ENCODE measurements around the gene MYO19.

MYO19 gene

DNA sequence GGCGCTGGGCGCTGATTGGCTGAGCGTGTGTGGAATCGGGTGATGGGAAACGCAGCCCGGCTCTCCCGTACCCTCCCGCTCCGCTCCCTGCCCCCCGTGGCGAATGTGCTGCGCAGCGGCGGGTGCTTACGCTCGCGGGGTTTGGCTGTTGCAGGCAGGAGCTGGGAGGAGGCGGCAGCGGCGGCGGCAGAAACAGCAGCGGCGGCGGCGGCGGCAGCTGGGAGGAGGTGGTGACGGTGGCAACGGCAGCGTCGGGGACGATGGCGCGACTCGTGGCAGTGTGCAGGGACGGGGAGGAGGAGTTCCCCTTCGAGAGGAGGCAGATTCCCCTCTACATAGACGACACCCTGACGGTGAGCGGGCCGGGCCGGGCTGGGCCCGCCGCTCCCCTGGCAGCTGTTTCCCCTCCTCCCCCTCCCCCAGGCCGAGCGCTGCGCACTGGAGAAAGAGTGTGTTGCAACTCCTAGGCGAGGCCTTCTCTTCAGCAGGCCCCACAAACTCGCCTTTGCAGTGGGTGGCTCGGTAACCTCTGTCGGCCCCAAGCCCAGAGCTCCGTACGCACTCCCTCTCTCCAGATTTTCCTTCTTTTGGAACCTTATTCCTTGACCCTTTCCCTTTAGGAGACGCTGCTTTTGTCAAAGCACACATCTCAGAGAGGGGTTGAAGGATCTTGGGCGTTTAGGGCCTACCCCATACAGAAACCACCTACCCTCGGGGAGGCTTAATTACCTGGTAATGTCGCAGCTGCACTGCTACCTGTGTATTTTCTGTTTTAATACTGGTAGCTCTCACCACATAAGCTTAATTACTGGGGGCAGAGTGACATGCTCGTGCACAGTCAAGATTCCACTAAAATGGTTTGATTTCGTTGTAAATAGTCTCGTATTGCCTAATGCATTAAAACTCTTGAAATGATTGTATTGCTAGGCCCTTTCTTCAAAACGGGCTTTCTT, 11.1 kb upstream of the MYO19 start (continued):
- TF ChIP-seq, protein P1, sequence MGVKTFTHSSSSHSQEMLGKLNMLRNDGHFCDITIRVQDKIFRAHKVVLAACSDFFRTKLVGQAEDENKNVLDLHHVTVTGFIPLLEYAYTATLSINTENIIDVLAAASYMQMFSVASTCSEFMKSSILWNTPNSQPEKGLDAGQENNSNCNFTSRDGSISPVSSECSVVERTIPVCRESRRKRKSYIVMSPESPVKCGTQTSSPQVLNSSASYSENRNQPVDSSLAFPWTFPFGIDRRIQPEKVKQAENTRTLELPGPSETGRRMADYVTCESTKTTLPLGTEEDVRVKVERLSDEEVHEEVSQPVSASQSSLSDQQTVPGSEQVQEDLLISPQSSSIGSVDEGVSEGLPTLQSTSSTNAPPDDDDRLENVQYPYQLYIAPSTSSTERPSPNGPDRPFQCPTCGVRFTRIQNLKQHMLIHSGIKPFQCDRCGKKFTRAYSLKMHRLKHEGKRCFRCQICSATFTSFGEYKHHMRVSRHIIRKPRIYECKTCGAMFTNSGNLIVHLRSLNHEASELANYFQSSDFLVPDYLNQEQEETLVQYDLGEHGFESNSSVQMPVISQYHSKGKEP (tag by site-specific recombination; IDR thresholded peaks at IDR 0.05): peak; percentile 87
- TF ChIP-seq ZNF658 (tag by site-specific recombination; IDR thresholded peaks at IDR 0.05): no peak
- TF ChIP-seq KLF1 (tag by site-specific recombination; IDR thresholded peaks at IDR 0.05): peak; percentile 23
- peak; percentile 43; the same call in 1 of the 2 replicates for TF ChIP-seq ZXDB (tag by site-specific recombination; IDR thresholded peaks at IDR 0.05)
- peak; percentile 51 for TF ChIP-seq ZNF76 (tag by site-specific recombination; IDR thresholded peaks at IDR 0.05; ENCODE audit: borderline replicate concordance, low read depth)
- no peak for TF ChIP-seq ZNF791 (tag by site-specific recombination; IDR thresholded peaks at IDR 0.05)
- no peak for TF ChIP-seq ZNF266 (tag by site-specific recombination; IDR thresholded peaks at IDR 0.05; ENCODE audit: low read depth)
- TF ChIP-seq ZNF792 (tag by site-specific recombination; IDR thresholded peaks at IDR 0.05): 0 out of 2 replicates have a peak, but pooled peaks have one; percentile 42
- peak; percentile 99 for TF ChIP-seq ZNF341 (tag by site-specific recombination; IDR thresholded peaks at IDR 0.05; ENCODE audit: low read depth)
- TF ChIP-seq GLIS2 (tag by site-specific recombination; IDR thresholded peaks at IDR 0.05): peak; percentile 82
- peak; percentile 75 for TF ChIP-seq ZIC2 (tag by site-specific recombination; IDR thresholded peaks at IDR 0.05)
- peak; percentile 73; the same call in 1 of the 2 replicates for TF ChIP-seq ZNF394 (tag by site-specific recombination; IDR thresholded peaks at IDR 0.05; ENCODE audit: borderline replicate concordance)
- no peak for TF ChIP-seq OVOL3 (tag by site-specific recombination; IDR thresholded peaks at IDR 0.05)
- no peak for TF ChIP-seq ZNF596 (tag by site-specific recombination; IDR thresholded peaks at IDR 0.05)
- 0 out of 2 replicates have a peak, but pooled peaks have one; percentile 7 for TF ChIP-seq ZSCAN18 (tag by site-specific recombination; IDR thresholded peaks at IDR 0.05)
- TF ChIP-seq ZNF184 (tag by site-specific recombination; IDR thresholded peaks at IDR 0.05): no peak
- TF ChIP-seq ZBTB1 (tag by site-specific recombination; IDR thresholded peaks at IDR 0.05): no peak
- TF ChIP-seq, protein P2, sequence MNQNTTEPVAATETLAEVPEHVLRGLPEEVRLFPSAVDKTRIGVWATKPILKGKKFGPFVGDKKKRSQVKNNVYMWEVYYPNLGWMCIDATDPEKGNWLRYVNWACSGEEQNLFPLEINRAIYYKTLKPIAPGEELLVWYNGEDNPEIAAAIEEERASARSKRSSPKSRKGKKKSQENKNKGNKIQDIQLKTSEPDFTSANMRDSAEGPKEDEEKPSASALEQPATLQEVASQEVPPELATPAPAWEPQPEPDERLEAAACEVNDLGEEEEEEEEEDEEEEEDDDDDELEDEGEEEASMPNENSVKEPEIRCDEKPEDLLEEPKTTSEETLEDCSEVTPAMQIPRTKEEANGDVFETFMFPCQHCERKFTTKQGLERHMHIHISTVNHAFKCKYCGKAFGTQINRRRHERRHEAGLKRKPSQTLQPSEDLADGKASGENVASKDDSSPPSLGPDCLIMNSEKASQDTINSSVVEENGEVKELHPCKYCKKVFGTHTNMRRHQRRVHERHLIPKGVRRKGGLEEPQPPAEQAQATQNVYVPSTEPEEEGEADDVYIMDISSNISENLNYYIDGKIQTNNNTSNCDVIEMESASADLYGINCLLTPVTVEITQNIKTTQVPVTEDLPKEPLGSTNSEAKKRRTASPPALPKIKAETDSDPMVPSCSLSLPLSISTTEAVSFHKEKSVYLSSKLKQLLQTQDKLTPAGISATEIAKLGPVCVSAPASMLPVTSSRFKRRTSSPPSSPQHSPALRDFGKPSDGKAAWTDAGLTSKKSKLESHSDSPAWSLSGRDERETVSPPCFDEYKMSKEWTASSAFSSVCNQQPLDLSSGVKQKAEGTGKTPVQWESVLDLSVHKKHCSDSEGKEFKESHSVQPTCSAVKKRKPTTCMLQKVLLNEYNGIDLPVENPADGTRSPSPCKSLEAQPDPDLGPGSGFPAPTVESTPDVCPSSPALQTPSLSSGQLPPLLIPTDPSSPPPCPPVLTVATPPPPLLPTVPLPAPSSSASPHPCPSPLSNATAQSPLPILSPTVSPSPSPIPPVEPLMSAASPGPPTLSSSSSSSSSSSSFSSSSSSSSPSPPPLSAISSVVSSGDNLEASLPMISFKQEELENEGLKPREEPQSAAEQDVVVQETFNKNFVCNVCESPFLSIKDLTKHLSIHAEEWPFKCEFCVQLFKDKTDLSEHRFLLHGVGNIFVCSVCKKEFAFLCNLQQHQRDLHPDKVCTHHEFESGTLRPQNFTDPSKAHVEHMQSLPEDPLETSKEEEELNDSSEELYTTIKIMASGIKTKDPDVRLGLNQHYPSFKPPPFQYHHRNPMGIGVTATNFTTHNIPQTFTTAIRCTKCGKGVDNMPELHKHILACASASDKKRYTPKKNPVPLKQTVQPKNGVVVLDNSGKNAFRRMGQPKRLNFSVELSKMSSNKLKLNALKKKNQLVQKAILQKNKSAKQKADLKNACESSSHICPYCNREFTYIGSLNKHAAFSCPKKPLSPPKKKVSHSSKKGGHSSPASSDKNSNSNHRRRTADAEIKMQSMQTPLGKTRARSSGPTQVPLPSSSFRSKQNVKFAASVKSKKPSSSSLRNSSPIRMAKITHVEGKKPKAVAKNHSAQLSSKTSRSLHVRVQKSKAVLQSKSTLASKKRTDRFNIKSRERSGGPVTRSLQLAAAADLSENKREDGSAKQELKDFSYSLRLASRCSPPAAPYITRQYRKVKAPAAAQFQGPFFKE (tag by site-specific recombination; IDR thresholded peaks at IDR 0.05; ENCODE audit: borderline replicate concordance): no peak
- TF ChIP-seq ZNF146 (tag by site-specific recombination; IDR thresholded peaks at IDR 0.05): peak; percentile 19; the same call in 1 of the 2 replicates
- peak; percentile 69 for TF ChIP-seq ZBTB17 (tag by site-specific recombination; IDR thresholded peaks at IDR 0.05)
- peak; percentile 89 for TF ChIP-seq GLI4 (tag by site-specific recombination; IDR thresholded peaks at IDR 0.05)
- no peak for TF ChIP-seq ZNF221 (tag by site-specific recombination; IDR thresholded peaks at IDR 0.05; ENCODE audit: borderline replicate concordance)
- no peak for TF ChIP-seq MEIS1 (CRISPR knock-in tag; IDR thresholded peaks at IDR 0.05; ENCODE audit: borderline replicate concordance)
- TF ChIP-seq, protein P3, sequence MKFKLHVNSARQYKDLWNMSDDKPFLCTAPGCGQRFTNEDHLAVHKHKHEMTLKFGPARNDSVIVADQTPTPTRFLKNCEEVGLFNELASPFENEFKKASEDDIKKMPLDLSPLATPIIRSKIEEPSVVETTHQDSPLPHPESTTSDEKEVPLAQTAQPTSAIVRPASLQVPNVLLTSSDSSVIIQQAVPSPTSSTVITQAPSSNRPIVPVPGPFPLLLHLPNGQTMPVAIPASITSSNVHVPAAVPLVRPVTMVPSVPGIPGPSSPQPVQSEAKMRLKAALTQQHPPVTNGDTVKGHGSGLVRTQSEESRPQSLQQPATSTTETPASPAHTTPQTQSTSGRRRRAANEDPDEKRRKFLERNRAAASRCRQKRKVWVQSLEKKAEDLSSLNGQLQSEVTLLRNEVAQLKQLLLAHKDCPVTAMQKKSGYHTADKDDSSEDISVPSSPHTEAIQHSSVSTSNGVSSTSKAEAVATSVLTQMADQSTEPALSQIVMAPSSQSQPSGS (tag by site-specific recombination; IDR thresholded peaks at IDR 0.05; ENCODE audit: low read depth): no peak
- TF ChIP-seq ZNF24 (tag by site-specific recombination; IDR thresholded peaks at IDR 0.05): peak; percentile 54; the same call in 1 of the 2 replicates
- TF ChIP-seq ZNF48 (tag by site-specific recombination; IDR thresholded peaks at IDR 0.05): no peak
- TF ChIP-seq BCL11A (tag by site-specific recombination; IDR thresholded peaks at IDR 0.05; ENCODE audit: low read depth): peak; percentile 20; the same call in 1 of the 2 replicates
- no peak for TF ChIP-seq ZNF514 (tag by site-specific recombination; IDR thresholded peaks at IDR 0.05)
- TF ChIP-seq ZNF426 (tag by site-specific recombination; IDR thresholded peaks at IDR 0.05): no peak
- no peak for TF ChIP-seq ZNF555 (tag by site-specific recombination; conservative IDR thresholded peaks at IDR 0.05)

All from HEK293 (cell line).